GM19035 (cell line): ENCODE measurements around the gene C6orf15.
"Not testable (repeated sequence)": the region's sequence is repeated elsewhere in the genome, so short reads cannot be mapped to it uniquely, and the experiment has no call there.

ENCODE experiments used
- ATAC-seq: cut with Tn5 transposase; IDR thresholded peaks from one replicate; pipeline ENCODE4 v1.9.1; 2021; ENCODE audit not compliant: unreplicated experiment

C6orf15 gene

DNA sequence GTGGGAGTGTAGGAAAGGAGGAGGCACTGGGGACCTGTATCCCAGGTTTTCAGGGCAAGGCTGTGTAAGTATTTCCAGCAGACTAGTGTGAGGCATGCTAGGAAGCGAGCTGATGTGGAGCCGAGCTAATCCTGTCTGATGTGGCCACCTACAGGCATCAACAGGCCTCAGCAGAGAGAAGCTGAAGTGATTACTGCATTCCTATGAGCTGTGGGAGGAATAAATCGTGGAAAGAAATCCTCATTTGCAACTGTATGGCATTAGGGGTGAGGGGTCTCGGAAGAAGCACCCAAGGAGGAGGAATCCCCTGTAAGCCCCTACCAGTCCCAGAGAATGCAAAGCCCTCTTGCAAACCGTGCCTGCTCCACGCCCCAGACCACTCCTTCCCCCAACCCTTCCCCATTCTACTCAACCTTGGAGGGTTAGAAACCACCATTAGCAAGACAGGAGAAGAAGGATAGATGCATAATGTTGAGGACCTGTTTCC, 41.6 kb downstream of the C6orf15 start:
- no peak for ATAC-seq

DNA sequence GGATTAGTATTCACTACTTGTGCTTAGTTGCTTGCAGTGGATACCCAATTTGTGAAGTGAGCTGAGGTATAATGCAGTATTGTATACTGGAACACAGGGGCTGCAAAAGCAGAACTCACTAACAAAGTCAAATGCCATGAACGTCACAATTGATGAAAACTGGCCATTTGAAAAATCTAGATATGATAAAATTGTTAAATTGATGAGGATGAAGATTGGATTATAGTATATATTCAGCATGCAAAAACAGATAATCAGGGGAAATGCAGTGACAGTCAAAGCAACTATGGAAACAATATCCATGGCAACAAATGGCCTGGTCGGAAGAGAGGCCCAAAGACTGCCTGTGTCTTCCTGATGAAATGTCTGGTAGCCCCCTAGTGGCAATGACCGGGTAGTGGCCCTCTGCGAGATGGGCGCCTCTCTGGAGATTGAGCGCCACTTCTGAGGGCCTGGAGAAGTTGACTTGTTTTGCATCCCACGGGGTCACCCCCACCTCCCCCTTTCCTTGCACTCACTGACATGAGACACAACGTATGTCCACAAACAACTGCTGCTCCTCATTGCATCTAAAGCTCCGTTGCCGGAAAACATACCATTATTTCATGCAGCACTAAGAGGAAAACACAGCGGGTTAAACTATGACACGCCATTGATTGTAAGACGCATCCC, 43.6 kb downstream of the C6orf15 start:
- peak; percentile 76 for ATAC-seq

DNA sequence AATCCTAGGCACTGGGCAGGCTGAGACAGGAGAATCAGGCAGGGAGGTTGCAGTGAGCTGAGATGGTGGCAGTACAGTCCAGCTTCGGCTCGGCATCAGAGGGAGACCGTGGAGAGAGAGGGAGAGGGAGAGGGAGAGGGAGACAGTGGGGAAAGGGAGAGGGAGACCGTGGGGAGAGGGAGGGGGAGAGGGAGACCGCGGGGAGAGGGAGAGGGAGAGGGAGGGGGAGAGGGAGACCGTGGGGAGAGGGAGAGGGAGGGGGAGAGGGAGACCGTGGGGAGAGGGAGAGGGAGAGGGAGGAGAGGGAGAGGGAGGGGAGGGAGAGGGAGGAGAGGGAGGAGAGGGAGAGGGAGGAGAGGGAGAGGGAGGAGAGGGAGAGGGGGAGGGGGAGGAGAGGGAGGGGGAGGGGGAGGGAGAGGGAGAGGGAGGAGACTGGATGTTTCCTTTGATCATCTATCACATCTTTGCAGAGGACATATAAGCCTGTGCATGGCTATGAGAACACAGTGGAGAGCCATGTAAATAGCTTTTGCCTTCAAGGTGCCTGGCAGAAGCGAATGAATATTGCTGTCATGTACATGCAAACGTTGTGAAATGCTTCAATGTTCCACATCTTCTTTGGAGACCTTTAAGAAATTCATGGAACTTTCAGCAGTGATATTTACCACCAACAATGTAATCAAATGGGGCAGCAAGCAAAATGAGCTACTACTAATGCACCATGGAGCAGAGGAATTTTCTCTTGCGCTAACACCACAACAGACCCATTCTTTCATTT, 44.3 kb downstream of the C6orf15 start:
- ATAC-seq, result not testable (repeated sequence)

DNA sequence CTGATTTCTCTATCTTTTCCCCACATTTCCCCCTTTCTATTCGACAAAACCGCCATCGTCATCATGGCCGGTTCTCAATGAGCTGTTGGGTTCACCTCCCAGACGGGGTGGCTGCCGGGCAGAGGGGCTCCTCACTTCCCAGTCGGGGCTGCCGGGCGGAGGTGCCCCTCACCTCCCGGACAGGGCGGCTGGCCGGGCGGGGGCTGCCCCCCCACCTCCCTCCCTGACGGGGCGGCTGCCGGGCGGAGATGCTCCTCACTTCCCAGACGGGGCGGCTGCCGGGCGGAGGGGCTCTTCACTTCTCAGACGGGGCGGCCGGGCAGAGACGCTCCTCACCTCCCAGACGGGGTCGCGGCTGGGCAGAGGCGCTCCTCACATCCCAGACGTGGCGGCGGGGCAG, 45.3 kb downstream of the C6orf15 start:
- ATAC-seq, result not testable (repeated sequence)

DNA sequence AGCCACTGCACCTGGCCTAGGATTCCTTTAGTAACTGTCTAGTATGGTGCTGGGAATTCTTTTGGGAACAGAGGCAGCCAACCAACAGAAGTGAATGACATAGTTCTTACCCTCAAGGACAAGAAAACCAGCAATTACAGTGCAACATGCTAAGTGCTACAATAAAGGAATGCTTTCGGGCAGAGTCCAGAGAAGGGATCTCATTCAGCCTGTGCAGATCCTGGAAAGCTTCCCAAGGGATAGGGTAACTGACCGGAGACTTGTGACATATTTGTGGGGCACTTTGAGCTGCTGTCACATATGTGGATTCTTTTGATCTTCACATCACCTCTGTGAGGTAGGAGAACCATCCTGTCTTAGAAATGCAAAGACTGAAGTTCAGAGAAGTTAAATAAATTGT, 46.8 kb downstream of the C6orf15 start:
- no peak for ATAC-seq

DNA sequence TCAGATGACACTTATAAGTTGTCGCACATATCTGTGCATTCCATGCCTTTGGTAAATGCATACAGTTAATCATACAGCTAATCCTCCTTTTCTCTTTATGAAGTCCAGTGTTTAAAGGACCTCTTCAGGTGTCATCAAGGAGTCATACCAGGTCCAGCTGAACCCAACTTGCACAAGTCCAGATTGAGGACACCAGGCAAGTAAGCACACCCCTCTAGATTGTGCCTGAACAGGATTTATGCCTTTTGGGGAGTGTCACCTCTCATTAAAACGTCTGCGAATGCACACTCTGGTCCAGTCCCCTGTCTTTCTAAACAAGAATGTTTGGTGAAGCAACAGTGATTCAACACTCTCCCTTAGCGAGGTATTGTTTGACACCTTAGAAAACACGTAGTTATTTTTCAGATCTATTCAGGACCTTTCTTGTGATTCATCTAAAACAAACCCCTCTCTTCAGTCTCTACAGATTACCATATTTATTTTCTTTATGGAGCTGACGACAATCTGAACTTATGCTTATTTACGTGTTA, 48.4 kb downstream of the C6orf15 start:
- ATAC-seq, result no peak
